C4-2B (cell line): Measurements from ENCODE around the gene ALG10B.
"Not testable (repeated sequence)": the region's sequence is repeated elsewhere in the genome, so short reads cannot be mapped to it uniquely, and the experiment has no call there.

ENCODE experiments used
- H3K27ac ChIP-seq: fragments of 450-650 bp; 2 replicates; pipeline ENCODE4 v1.5.1; 2017
- ZFX ChIP-seq: fragments of 450-650 bp; IDR thresholded peaks from 2 replicates; pipeline ENCODE4 v1.6.1; 2017
- TF ChIP-seq, protein P1 (sequence below): fragments of 450-650 bp; conservative IDR thresholded peaks from 2 replicates; pipeline ENCODE4 v1.5.1; 2017; ENCODE audit warnings: mild to moderate bottlenecking

Gene ALG10B, protein sequence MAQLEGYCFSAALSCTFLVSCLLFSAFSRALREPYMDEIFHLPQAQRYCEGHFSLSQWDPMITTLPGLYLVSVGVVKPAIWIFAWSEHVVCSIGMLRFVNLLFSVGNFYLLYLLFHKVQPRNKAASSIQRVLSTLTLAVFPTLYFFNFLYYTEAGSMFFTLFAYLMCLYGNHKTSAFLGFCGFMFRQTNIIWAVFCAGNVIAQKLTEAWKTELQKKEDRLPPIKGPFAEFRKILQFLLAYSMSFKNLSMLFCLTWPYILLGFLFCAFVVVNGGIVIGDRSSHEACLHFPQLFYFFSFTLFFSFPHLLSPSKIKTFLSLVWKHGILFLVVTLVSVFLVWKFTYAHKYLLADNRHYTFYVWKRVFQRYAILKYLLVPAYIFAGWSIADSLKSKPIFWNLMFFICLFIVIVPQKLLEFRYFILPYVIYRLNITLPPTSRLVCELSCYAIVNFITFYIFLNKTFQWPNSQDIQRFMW

DNA sequence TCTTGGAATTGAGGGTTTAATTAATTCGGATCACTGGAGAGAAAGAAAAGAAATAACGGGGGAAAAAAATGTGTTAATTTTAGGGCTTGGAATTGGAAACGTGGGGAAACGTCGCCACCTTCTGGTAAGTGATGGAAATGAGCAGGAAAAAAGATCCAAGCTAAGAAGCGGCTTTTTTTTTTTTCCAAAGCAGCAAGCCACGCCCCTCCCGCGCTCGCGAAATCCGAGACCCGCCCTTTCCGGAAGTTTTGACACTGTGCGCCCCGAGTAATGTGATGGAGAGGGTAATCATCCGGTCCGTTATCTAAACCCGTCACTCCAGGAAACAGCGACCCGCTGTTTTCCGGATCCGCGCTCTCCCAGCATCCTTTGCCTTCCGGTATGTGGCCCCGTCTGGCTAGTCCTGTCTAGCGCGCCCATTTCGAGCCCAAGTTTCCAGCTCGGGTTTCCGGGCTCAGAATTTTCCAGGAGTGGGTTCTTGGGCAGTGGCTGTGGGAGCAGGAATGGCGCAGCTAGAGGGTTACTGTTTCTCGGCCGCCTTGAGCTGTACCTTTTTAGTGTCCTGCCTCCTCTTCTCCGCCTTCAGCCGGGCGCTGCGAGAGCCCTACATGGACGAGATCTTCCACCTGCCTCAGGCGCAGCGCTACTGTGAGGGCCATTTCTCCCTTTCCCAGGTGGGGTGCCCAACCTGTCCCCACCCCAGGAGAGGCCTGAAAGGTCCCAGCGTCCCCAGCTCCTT is at the start of gene ALG10B:
ALG10B (plus strand) TSS at position 384 of the 739 bp plus-strand sequence; CDS start at position 504, 120 bp downstream.
- TF ChIP-seq ZFX = no peak
- TF ChIP-seq, protein P1, sequence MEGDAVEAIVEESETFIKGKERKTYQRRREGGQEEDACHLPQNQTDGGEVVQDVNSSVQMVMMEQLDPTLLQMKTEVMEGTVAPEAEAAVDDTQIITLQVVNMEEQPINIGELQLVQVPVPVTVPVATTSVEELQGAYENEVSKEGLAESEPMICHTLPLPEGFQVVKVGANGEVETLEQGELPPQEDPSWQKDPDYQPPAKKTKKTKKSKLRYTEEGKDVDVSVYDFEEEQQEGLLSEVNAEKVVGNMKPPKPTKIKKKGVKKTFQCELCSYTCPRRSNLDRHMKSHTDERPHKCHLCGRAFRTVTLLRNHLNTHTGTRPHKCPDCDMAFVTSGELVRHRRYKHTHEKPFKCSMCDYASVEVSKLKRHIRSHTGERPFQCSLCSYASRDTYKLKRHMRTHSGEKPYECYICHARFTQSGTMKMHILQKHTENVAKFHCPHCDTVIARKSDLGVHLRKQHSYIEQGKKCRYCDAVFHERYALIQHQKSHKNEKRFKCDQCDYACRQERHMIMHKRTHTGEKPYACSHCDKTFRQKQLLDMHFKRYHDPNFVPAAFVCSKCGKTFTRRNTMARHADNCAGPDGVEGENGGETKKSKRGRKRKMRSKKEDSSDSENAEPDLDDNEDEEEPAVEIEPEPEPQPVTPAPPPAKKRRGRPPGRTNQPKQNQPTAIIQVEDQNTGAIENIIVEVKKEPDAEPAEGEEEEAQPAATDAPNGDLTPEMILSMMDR = peak; percentile 47
- H3K27ac ChIP-seq = peak within 1 kb of the TSS; percentile 78

DNA sequence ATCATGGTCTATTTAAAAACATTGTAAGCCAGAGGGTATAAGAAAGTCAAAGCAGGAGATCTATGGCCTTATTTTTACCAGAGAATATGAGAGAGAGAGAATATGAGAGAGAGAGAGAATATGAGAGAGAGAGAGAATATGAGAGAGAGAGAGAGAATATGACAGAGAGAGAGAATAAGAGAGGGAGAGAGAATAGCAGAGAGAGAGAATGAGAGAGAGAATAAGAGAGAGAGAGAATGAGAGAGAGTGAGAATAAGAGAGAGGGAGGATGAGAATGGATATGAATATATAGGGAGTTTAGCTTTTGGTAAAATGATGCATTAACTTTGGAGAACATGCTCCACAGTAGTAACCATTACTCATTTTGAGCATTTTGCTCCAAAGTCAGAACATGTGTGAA is 48.0 kb upstream of the ALG10B start:
- no peak overlapping the region for H3K27ac ChIP-seq
- no peak for TF ChIP-seq ZFX
- TF ChIP-seq, protein P1 = no peak

DNA sequence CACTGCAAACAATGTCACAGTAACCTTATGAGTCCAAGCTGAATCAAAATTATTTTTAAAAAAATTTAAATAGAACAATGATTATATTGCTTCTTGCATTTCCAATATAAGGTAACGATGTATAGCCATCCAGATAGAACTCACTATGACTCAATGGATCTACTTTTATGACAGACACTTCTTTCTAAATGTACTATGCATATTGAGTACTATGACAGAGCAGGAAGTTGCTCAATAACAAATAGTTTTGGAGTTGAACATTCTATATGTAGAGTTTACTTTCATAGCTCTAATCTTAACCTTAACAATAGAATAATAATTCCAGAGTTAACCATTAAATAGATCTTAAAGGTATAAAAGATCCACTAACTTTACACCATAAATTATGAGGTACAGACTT is 46.7 kb upstream of the ALG10B start:
- no peak overlapping the region for H3K27ac ChIP-seq
- no peak for TF ChIP-seq ZFX
- TF ChIP-seq, protein P1 = no peak

DNA sequence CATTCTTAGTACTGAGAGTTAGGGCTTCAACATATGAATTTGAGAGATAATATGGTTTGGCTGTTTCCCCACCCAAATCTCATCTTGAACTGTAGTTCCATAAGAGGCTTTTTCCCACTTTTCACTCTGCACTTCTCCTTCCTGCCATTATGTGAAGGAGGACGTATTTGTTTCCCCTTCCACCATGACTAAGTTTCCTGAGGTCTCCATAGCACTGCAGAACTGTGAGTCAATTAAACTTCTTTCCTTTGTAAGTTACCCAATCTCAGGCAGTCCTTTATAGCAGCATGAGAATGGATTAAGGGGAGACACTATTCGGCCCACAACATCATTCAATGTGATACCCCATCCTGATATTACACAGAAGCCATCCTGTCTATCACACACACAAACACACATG is 36.8 kb upstream of the ALG10B start:
- H3K27ac ChIP-seq = no peak overlapping the region
- TF ChIP-seq, protein P1 = no peak
- TF ChIP-seq ZFX = no peak

DNA sequence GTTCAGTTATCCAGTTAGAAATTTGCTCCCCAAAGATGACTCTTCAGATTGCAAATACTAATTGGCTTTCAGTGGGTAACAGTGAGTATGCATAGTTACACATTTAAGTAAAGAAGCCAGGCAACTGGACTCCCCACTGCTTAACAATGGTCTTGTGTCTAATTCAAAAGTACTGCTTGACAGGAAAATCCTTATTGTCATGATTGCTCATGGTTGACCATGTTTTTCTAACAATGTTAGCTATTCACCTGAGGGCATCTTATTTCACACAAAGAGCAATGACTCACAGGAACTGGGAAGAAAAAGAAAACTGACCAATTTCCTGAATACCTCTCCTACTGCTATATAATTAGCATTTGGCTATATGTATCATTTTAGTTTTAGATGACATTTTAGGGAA is 33.7 kb upstream of the ALG10B start:
- no peak for TF ChIP-seq ZFX
- TF ChIP-seq, protein P1 = no peak
- no peak overlapping the region for H3K27ac ChIP-seq

DNA sequence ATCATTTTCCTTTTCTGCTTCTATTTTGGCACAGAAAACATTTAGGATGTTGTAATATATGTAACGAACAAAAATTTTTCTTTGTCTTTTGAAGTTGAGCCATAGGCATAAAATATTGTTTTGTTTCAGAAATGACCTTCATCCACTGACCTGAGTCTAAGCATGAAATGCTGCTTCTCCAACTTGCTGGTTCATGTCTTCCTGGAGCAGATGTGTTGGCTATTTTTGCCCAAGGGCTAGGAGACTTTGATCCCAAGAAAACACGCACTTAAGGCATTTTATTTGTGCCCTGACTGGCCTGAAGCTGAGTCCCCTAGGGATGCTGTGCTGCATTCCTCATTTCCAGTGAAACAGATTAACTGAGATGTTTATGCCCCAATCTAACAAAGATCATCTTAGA is 27.2 kb upstream of the ALG10B start:
- no peak overlapping the region for H3K27ac ChIP-seq
- TF ChIP-seq ZFX = no peak
- TF ChIP-seq, protein P1 = no peak

DNA sequence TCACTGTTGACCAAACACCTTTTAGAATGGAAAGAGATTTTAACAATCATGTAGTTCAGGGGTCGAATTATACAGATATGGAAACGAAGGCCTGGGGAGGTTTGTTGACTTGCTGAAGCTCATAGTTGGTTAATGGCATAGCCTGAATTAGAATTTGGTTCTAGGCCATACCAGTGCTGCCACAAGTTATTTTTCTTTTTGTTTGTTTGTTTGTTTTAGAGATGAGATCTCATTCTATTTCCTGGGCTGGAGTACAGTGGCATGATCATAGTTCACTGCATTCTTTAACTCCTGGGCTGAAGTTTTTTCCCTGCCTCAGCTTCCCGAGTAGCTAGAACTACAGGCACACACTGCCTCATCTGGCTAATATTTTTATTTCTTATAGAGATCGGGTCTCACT is 25.4 kb upstream of the ALG10B start:
- TF ChIP-seq, protein P1 = no peak
- no peak for TF ChIP-seq ZFX
- no peak overlapping the region for H3K27ac ChIP-seq

DNA sequence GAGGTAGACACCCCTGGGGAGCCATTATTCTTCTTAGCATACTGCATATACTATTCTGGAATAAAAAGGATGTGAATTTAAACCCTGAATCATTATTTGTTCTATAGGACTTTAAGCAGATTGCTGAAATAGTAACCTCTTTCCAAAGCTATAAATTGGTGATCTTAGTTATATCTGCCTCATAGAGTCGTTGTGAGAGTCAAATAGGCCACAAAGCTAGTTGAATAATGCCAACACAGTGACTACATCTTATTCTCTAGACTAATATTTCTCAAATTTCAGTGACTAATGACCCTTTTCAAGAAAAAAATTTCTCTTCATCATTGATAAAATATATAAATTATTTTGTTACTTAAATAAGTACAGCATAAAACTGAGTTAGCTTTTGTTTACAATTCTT is 13.6 kb upstream of the ALG10B start:
- not testable (repeated sequence) for H3K27ac ChIP-seq

DNA sequence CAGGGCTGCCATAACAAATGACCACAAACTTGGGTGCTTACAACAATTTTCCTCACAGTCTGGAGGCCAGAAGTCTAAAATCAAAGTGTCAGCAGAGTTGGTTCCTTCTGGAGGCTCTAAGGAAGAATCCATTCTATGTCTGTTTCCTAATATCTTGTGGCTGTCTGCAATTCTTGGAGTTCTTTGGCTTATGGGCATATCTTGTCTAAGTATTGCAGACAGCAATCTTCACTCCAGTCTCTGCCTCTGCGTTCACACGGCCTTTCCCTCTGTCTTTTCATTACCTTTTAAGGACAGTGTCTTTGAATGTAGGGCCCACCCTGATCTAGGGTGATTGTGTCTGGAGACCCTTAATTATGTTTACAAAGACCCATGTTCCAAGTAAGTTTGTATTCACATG is 5.4 kb downstream of the ALG10B start:
- not testable (repeated sequence) for H3K27ac ChIP-seq
